ENCODE results near the gene PRKCB. TPM values are rescaled to one million over a fixed set of nuclear protein-coding genes. Genes with fewer than 3 reads are reported as not detected.

PRKCB gene
- total and polyA plus RNA-seq, 4 donors, result 1.6 to 9.4 (median 4.0) TPM

GRCh38 chr16:24141917-24142316 is 306.1 kb downstream of the PRKCB start:
- H3K27me3 ChIP-seq (ENCODE audit: control insufficient read depth in 4 of 4, insufficient read depth in 4 of 4, low read length in 3 of 4), result no peaks in the 10 kb centered on the region

More at GRCh38 chr16:24141917-24142316, 306.1 kb downstream of the PRKCB start:
- no peak for DNase-seq (ENCODE audit: low spot score)
- 81% methylated on average over 2 of the region's 2 CpGs for WGBS
- Histone ChIP-seq H3K9me3 (ENCODE audit: control insufficient read depth in 4 of 4, low read length in 3 of 4) (no peaks in the 10 kb centered on the region), H3K4me3 (ENCODE audit: low read depth in 1 of 3, low read length in 3 of 3) (no peak overlapping the region), H3K27ac (ENCODE audit: low read depth in 1 of 2, low read length in 2 of 2) (no peak overlapping the region), H3K9ac (ENCODE audit: low read depth in 1 of 2, low read length in 2 of 2) (no peak overlapping the region), H3K4me1 (ENCODE audit: control insufficient read depth in 4 of 4, insufficient read depth in 4 of 4, low read length in 3 of 4) (no peaks in the 10 kb centered on the region), H3K36me3 (ENCODE audit: control insufficient read depth in 4 of 4, insufficient read depth in 3 of 4, low read depth in 1 of 4, low read length in 3 of 4) (no peaks in the 10 kb centered on the region)
- TF ChIP-seq EGR1 (IDR thresholded peaks at IDR 0.05; ENCODE audit: low read depth in 2 of 2) (no peak), FOXA1 (IDR thresholded peaks at IDR 0.05) (no peak), ATF3 (IDR thresholded peaks at IDR 0.05) (no peak), TAF1 (conservative IDR thresholded peaks at IDR 0.05) (no peak), FOXA2 (IDR thresholded peaks at IDR 0.05) (no peak), MAX (IDR thresholded peaks at IDR 0.05) (no peak), YY1 (IDR thresholded peaks at IDR 0.05) (no peak), ZBTB33 (IDR thresholded peaks at IDR 0.05) (no peak), REST (IDR thresholded peaks at IDR 0.05) (no peak), CTCF (IDR thresholded peaks at IDR 0.05; ENCODE audit: low read depth, low read length, missing input control) (no peak), HNF4G (IDR thresholded peaks at IDR 0.05) (no peak), NR2F2 (IDR thresholded peaks at IDR 0.05) (no peak)
